ENCODE measurements around the gene PPFIA2.
A peak's percentile ranks its signal among the peaks of the same experiment; 100 is the strongest.

The PPFIA2 gene

DNA sequence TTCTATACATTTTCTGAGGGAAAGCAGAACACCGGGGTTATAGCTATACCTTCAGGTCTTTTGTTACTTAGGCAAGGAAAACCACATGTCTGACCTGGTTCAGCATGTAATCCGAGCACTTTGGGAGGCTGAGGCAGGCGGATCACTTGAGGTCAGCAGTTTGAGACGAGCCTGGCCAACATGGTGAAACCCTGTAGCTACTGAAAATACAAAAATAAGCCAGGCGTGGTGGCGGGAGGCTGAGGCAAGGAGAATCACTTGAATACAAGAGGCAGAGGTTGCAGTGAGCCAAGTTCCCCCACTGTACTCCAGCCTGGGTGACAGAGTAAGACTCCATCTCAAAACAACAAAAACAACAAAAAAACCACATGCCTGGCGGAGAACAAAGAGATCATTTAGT, 503.7 kb downstream of the PPFIA2 start:
- TF ChIP-seq, protein P1, sequence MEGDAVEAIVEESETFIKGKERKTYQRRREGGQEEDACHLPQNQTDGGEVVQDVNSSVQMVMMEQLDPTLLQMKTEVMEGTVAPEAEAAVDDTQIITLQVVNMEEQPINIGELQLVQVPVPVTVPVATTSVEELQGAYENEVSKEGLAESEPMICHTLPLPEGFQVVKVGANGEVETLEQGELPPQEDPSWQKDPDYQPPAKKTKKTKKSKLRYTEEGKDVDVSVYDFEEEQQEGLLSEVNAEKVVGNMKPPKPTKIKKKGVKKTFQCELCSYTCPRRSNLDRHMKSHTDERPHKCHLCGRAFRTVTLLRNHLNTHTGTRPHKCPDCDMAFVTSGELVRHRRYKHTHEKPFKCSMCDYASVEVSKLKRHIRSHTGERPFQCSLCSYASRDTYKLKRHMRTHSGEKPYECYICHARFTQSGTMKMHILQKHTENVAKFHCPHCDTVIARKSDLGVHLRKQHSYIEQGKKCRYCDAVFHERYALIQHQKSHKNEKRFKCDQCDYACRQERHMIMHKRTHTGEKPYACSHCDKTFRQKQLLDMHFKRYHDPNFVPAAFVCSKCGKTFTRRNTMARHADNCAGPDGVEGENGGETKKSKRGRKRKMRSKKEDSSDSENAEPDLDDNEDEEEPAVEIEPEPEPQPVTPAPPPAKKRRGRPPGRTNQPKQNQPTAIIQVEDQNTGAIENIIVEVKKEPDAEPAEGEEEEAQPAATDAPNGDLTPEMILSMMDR (IDR thresholded peaks at IDR 0.05; ENCODE audit: low read depth, low read length): no peak
- in situ Hi-C loops (cut with HindIII; ENCODE audit: low sequenced_read_pairs): no loop called here
- DNase-seq (ENCODE audit: low read depth, low spot score): no peak
- no peak overlapping the region for H3K4me3 ChIP-seq (ENCODE audit: low read depth, low read length)

DNA sequence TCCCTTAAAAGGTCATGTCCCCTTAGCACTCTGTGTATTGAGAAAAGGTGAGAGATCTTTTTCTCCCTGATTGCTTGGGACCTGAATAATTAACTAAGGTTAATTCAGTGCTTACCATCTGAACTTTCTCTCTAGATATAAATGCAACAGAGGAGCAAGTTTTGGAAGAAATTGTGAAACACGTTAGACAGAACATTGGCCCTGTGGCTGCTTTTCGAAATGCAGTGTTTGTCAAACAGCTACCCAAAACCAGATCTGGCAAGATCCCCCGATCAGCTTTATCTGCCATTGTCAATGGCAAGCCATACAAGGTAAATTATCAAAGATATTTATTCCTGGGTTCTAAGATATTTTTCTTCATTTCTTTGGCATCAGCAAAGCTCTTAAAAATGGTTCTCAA, 505.8 kb downstream of the PPFIA2 start:
- no peak for DNase-seq (ENCODE audit: low read depth, low spot score)
- in situ Hi-C loops (cut with HindIII; ENCODE audit: low sequenced_read_pairs): no loop called here
- H3K4me3 ChIP-seq (ENCODE audit: low read depth, low read length): no peak overlapping the region
- TF ChIP-seq, protein P1 (IDR thresholded peaks at IDR 0.05; ENCODE audit: low read depth, low read length): no peak

DNA sequence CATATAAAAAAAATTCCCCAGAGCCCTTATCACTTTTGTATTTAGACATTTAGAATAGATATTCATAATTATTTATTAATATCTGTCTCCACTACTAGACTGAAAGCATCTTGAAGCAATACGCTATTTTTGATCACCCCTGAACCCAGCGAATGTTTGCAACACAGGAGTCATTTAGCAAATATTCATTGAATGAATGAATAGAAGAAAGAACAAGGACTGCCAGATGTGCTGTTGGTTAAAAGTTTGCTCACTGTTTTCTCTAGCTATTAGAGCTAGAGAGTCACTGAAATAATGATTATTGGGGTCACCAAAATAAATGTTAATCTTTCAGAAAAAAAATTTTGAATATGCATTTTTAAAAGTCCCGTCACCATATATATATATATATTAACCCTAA, 506.9 kb downstream of the PPFIA2 start:
- TF ChIP-seq, protein P1 (IDR thresholded peaks at IDR 0.05; ENCODE audit: low read depth, low read length): no peak
- in situ Hi-C loops (cut with HindIII; ENCODE audit: low sequenced_read_pairs): no loop called here
- no peak for DNase-seq (ENCODE audit: low read depth, low spot score)
- H3K4me3 ChIP-seq (ENCODE audit: low read depth, low read length): no peak overlapping the region

DNA sequence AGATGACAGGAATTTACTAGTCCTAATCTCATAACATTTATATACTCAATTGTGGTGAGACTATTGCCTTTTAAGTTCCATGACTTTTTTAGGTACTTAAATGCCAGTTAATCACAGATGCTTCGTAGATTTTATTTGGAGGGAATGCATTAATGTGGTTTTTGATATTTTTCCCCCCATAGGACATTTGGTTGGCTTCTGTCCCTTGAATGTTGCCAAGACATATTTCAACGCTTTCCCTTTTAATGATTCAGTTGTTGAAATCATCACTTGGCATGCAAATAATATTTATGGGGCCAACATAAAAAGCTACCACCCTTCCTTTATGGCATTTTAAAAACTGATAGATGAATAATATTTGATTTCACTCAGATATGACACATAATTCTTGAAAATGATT, 509.2 kb downstream of the PPFIA2 start:
- no peak overlapping the region for H3K4me3 ChIP-seq (ENCODE audit: low read depth, low read length)
- no peak for DNase-seq (ENCODE audit: low read depth, low spot score)
- in situ Hi-C loops (cut with HindIII; ENCODE audit: low sequenced_read_pairs): no loop called here
- TF ChIP-seq, protein P1 (IDR thresholded peaks at IDR 0.05; ENCODE audit: low read depth, low read length): no peak

DNA sequence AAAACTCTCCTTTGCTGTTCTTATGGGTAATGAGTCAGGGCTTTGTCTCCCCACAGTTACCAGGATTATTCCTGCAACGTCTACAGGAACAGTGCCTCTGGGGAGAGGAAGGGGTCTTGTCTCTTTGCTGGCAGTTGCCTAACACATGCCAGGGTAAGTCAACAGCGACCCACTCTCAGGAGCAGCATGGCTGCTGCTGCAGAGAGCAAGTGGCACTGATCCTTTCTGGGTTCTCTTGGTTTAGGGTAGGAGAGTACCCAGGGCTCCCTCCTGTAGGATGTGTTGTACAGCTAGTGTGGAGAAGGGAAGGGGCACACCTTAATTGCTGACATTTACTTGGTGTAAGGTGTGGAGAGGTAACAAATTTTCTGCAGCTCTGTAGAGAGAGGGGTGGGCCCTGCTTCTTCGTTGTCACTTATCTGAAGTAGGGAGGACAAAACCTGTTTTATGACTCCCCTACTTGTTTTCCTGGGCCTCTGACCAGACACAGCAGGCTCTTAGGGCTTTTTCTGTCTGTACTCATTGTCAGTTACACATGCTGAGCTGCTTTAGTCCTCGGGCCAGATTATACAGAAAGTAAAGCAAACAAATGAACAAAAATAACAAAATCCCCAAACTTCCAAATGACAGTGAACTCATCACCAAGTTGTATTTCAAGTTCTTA, 513.1 kb downstream of the PPFIA2 start:
- H3K4me3 ChIP-seq (ENCODE audit: low read depth, low read length): no peak overlapping the region
- peak; percentile 52 for DNase-seq (ENCODE audit: low read depth, low spot score)
- TF ChIP-seq, protein P1 (IDR thresholded peaks at IDR 0.05; ENCODE audit: low read depth, low read length): no peak
- in situ Hi-C loops (cut with HindIII; ENCODE audit: low sequenced_read_pairs): no loop called here

DNA sequence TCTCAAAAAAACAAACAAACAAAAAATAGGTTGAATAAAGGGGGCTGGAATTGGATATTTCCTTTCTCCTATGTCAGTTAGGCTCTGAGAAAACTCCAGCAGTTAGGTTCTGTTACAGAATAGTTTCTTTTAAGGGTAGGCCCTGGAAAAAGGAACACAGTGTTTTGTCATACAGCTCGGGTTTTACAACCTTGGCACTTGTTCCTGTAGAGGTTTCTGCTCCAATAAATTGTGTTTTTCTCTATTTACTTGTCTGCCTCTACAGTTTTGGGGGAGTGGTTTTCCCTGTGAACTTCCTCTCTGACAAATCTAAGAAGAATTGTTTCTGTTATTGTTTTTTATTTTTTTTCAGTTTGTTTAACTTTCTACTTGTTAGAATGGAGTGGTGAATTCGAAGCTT, 513.7 kb downstream of the PPFIA2 start:
- TF ChIP-seq, protein P1 (IDR thresholded peaks at IDR 0.05; ENCODE audit: low read depth, low read length): no peak
- in situ Hi-C loops (cut with HindIII; ENCODE audit: low sequenced_read_pairs): no loop called here
- no peak overlapping the region for H3K4me3 ChIP-seq (ENCODE audit: low read depth, low read length)
- no peak for DNase-seq (ENCODE audit: low read depth, low spot score)

Measured in astrocyte of the spinal cord (primary cell).